H1 (cell line): ENCODE data around the gene BSCL2.

Experiments used
- CTCF ChIP-seq, 3 experiments: IDR thresholded peaks; 1 replicate in 2 of 3; 2 replicates in 1 of 3; pipeline versions ENCODE4 v1.5.1 to v1.6.1; 2011; ENCODE audit warnings: low read length in 3 of 3, mild to moderate bottlenecking in 3 of 3, inconsistent platforms in 2 of 3, low read depth in 1 of 3, moderate library complexity in 1 of 3; ENCODE audit not compliant: insufficient read depth in 1 of 3; ENCODE audit errors: control extremely low read depth in 1 of 3
- E2F6 ChIP-seq: IDR thresholded peaks from 2 replicates; pipeline ENCODE4 v1.6.1; 2012; ENCODE audit warnings: inconsistent platforms
- EZH2 ChIP-seq: fragments of 200-600 bp; sonication (generic); IDR thresholded peaks from 2 replicates; pipeline ENCODE4 v1.7.1; 2012; ENCODE audit warnings: low read depth, mild to moderate bottlenecking, moderate library complexity, low read length, inconsistent platforms; ENCODE audit not compliant: severe bottlenecking
- POLR2AphosphoS5 ChIP-seq: IDR thresholded peaks from 2 replicates; pipeline ENCODE4 v1.6.1; 2011; ENCODE audit warnings: low read depth, low read length

GRCh38 chr11:62712276-62712812 lies 5.1 kb upstream of the BSCL2 start:
- TF ChIP-seq POLR2AphosphoS5 (no peak), EZH2 (no peak), CTCF (IDR thresholded peaks at IDR 0.05; ENCODE audit: control extremely low read depth in 1 of 3, insufficient read depth in 1 of 3, low read depth in 1 of 3, low read length in 3 of 3) (no peak), E2F6 (no peak)
